ENCODE results near the gene TBX3. TPM values are rescaled to one million over a fixed set of nuclear protein-coding genes. Genes with fewer than 3 reads are reported as not detected.

TBX3 gene
- total RNA-seq, 5 donors from 2014 or later (not counting 1 experiment from before 2014, with no cell fraction given), result 0.26 to 0.44 (median 0.41) TPM; not detected in 2

DNA sequence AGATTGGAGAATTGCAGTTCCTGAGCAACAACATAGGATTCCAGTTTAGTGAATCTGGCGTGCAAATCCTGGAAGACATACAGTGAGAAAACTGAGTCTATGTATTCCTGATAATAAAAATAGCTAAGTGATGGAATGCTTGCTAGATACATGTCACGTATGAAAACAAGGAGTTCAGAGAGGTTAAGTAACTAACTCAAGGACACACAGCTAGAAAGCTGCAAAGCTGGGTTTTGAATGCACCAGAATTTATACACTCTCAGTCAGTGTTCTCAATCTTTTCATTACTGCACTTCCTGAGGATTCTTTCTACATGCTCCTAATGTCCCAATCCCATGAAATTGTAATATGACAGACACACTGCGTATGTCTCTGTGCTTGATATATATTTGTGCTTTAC is 35.3 kb downstream of the TBX3 start:
- H3K4me1 ChIP-seq (ENCODE audit: control insufficient read depth in 1 of 2, extremely low read depth in 1 of 2, insufficient read depth in 2 of 2, low read length in 2 of 2), result no peaks in the 10 kb centered on the region
- ATAC-seq (replicated peaks in 1 of 4) (no peak), DNase-seq (no peak)
- H3K9me3 Mint-ChIP-seq, result no peaks in the 10 kb centered on the region
- no peak overlapping the region for H3K27ac ChIP-seq (ENCODE audit: low read length)
- ChIA-PET CTCF (interaction anchor here in 1 of 2 donors (0.6 kb wide), 1 partner anchor 8 kb away, joined by 3 read pairs; no protein-coding TSS in a partner anchor), POLR2A (no interaction called here)
- H3K27me3 ChIP-seq (replicated peaks in 1 of 2; ENCODE audit: control insufficient read depth in 2 of 2, extremely low read depth in 1 of 2, insufficient read depth in 2 of 2, low read length in 1 of 2), result peaks cover 0 to 13% of the 10 kb centered on the region in 2 experiments
- H3K4me3 ChIP-seq (ENCODE audit: control insufficient read depth in 1 of 2, extremely low read depth in 1 of 2, low read length in 1 of 2), result no peak overlapping the region
- H3K36me3 ChIP-seq (ENCODE audit: control insufficient read depth in 2 of 2, extremely low read depth in 1 of 2, insufficient read depth in 1 of 2, low read length in 1 of 2), result no peaks in the 10 kb centered on the region
- no peaks in the 10 kb centered on the region for H3K4me1 Mint-ChIP-seq
- no peak overlapping the region for H3K27ac Mint-ChIP-seq
- peaks cover 12 to 13% of the 10 kb centered on the region in 2 donors for H3K27me3 Mint-ChIP-seq
- H3K4me3 Mint-ChIP-seq, result no peak overlapping the region
- H3K36me3 Mint-ChIP-seq, result no peaks in the 10 kb centered on the region
- no peaks in the 10 kb centered on the region for H3K9me3 ChIP-seq
- 71% methylated on average over 1 of the region's 3 CpGs for WGBS (ENCODE audit: insufficient coverage)

DNA sequence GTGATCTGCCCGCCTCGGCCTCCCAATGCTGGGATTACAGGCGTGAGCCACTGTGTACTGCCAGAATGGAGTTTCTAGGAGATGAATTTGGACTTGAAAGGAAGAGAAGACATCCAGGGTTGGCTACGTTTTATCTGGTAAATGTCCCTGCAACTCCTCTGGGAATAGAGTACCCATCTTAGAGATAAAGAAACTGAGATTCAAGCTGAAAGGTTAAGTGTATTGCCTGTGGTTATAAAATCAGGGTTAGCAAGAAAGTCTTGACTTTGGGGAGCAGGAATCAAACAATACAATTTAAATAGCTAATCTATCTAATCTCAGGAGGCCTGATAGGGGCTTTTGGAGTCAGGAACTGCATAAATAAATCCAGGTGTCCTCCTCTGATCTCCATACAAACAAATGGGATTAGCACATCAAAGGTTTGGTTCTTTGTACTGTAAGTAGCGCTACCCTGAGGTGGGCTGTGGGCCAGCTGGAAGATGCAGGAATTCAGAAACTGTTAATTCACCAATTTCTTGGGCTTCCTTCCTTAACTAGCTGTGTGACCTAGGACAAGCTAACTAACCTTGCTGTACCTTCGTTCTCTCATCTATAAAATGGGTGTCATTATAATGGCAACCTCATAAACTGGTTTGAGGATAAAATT is 45.1 kb downstream of the TBX3 start:
- Mint-ChIP-seq H3K27ac (no peak overlapping the region), H3K4me1 (no peaks in the 10 kb centered on the region), H3K4me3 (no peak overlapping the region), H3K27me3 (peaks cover 0 to 4% of the 10 kb centered on the region in 2 donors), H3K36me3 (no peaks in the 10 kb centered on the region), H3K9me3 (no peaks in the 10 kb centered on the region)
- H3K4me1 ChIP-seq (ENCODE audit: control insufficient read depth in 1 of 2, extremely low read depth in 1 of 2, insufficient read depth in 2 of 2, low read length in 2 of 2), result no peaks in the 10 kb centered on the region
- H3K9me3 ChIP-seq, result no peaks in the 10 kb centered on the region
- ATAC-seq (replicated peaks in 1 of 4) (no peak), DNase-seq (no peak)
- H3K4me3 ChIP-seq (ENCODE audit: control insufficient read depth in 1 of 2, extremely low read depth in 1 of 2, low read length in 1 of 2), result no peak overlapping the region
- H3K27ac ChIP-seq (ENCODE audit: low read length), result no peak overlapping the region
- CTCF ChIA-PET, result interaction anchor here in 1 of 2 donors (0.7 kb wide), 1 partner anchor 69 kb away, joined by 3 read pairs; no protein-coding TSS in a partner anchor
- no peaks in the 10 kb centered on the region for H3K36me3 ChIP-seq (ENCODE audit: control insufficient read depth in 2 of 2, extremely low read depth in 1 of 2, insufficient read depth in 1 of 2, low read length in 1 of 2)
- WGBS (ENCODE audit: insufficient coverage), result 70% methylated on average over 4 of the region's 6 CpGs
- H3K27me3 ChIP-seq (replicated peaks in 1 of 2; ENCODE audit: control insufficient read depth in 2 of 2, extremely low read depth in 1 of 2, insufficient read depth in 2 of 2, low read length in 1 of 2), result peaks cover 0 to 4% of the 10 kb centered on the region in 2 experiments
- POLR2A ChIA-PET, result no interaction called here

GRCh38 chr12:114636723-114637480 is 47.1 kb downstream of the TBX3 start:
- H3K9me3 Mint-ChIP-seq, result no peaks in the 10 kb centered on the region
- H3K4me3 Mint-ChIP-seq, result no peak overlapping the region
- peaks cover 0 to 4% of the 10 kb centered on the region in 2 donors for H3K27me3 Mint-ChIP-seq
- no peaks in the 10 kb centered on the region for H3K36me3 Mint-ChIP-seq
- CTCF ChIA-PET, result no interaction called here
- no peaks in the 10 kb centered on the region for H3K4me1 Mint-ChIP-seq
- no peaks in the 10 kb centered on the region for H3K36me3 ChIP-seq (ENCODE audit: control insufficient read depth in 2 of 2, extremely low read depth in 1 of 2, insufficient read depth in 1 of 2, low read length in 1 of 2)
- POLR2A ChIA-PET, result no interaction called here
- H3K4me1 ChIP-seq (ENCODE audit: control insufficient read depth in 1 of 2, extremely low read depth in 1 of 2, insufficient read depth in 2 of 2, low read length in 2 of 2), result no peaks in the 10 kb centered on the region
- WGBS (ENCODE audit: insufficient coverage), result 65% methylated on average over 9 of the region's 15 CpGs
- H3K4me3 ChIP-seq (ENCODE audit: control insufficient read depth in 1 of 2, extremely low read depth in 1 of 2, low read length in 1 of 2), result no peak overlapping the region
- H3K27ac Mint-ChIP-seq, result no peak overlapping the region
- no peak for ATAC-seq (replicated peaks in 1 of 4)
- H3K9me3 ChIP-seq, result no peaks in the 10 kb centered on the region
- H3K27me3 ChIP-seq (replicated peaks in 1 of 2; ENCODE audit: control insufficient read depth in 2 of 2, extremely low read depth in 1 of 2, insufficient read depth in 2 of 2, low read length in 1 of 2), result peaks cover 0 to 2% of the 10 kb centered on the region in 2 experiments
- H3K27ac ChIP-seq (ENCODE audit: low read length), result no peak overlapping the region
- DNase-seq, result no peak

DNA sequence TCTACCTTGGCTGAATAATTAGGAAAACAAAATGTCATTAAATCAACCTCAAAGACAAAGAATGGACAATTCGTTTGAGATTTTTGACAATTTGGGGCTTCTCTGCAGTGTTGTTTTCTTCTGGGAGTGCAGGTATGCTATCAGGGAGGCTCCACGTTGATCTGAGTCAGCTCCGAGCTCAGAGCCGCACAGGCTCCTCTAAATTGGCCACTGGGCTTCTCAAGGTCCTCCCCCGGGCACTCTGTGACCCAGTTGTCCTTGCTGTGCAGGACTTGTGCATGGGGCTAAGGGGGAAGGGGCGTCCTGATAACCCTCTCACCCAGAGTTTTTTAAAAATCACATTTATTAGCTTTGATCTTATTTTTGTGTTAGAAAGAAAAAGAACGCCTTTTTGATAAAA is 52.7 kb downstream of the TBX3 start:
- no peaks in the 10 kb centered on the region for H3K4me1 ChIP-seq (ENCODE audit: control insufficient read depth in 1 of 2, extremely low read depth in 1 of 2, insufficient read depth in 2 of 2, low read length in 2 of 2)
- H3K9me3 Mint-ChIP-seq, result no peaks in the 10 kb centered on the region
- peaks cover 2 to 6% of the 10 kb centered on the region in 2 experiments for H3K27me3 ChIP-seq (replicated peaks in 1 of 2; ENCODE audit: control insufficient read depth in 2 of 2, extremely low read depth in 1 of 2, insufficient read depth in 2 of 2, low read length in 1 of 2)
- no peak overlapping the region for H3K27ac ChIP-seq (ENCODE audit: low read length)
- H3K27ac Mint-ChIP-seq, result no peak overlapping the region
- ATAC-seq (replicated peaks in 1 of 4) (no peak), DNase-seq (no peak)
- WGBS (ENCODE audit: insufficient coverage), result 48% methylated on average over 4 of the region's 7 CpGs
- H3K27me3 Mint-ChIP-seq, result peaks cover 0 to 7% of the 10 kb centered on the region in 2 donors
- H3K9me3 ChIP-seq, result no peaks in the 10 kb centered on the region
- CTCF ChIA-PET, result no interaction called here
- no peak overlapping the region for H3K4me3 ChIP-seq (ENCODE audit: control insufficient read depth in 1 of 2, extremely low read depth in 1 of 2, low read length in 1 of 2)
- no peaks in the 10 kb centered on the region for H3K4me1 Mint-ChIP-seq
- no peak overlapping the region for H3K4me3 Mint-ChIP-seq
- POLR2A ChIA-PET, result no interaction called here
- no peaks in the 10 kb centered on the region for H3K36me3 Mint-ChIP-seq
- H3K36me3 ChIP-seq (ENCODE audit: control insufficient read depth in 2 of 2, extremely low read depth in 1 of 2, insufficient read depth in 1 of 2, low read length in 1 of 2), result no peaks in the 10 kb centered on the region

- Histone ChIP-seq H3K4me3 (ENCODE audit: control insufficient read depth in 1 of 2, extremely low read depth in 1 of 2, low read length in 1 of 2) (no peak overlapping the region), H3K27me3 (replicated peaks in 1 of 2; ENCODE audit: control insufficient read depth in 2 of 2, extremely low read depth in 1 of 2, insufficient read depth in 2 of 2, low read length in 1 of 2) (peaks cover 2 to 4% of the 10 kb centered on the region in 2 experiments), H3K4me1 (ENCODE audit: control insufficient read depth in 1 of 2, extremely low read depth in 1 of 2, insufficient read depth in 2 of 2, low read length in 2 of 2) (no peaks in the 10 kb centered on the region), H3K36me3 (ENCODE audit: control insufficient read depth in 2 of 2, extremely low read depth in 1 of 2, insufficient read depth in 1 of 2, low read length in 1 of 2) (no peaks in the 10 kb centered on the region), H3K27ac (ENCODE audit: low read length) (no peak overlapping the region), H3K9me3 (no peaks in the 10 kb centered on the region)
- H3K9me3 Mint-ChIP-seq, result no peaks in the 10 kb centered on the region
- H3K36me3 Mint-ChIP-seq, result no peaks in the 10 kb centered on the region
- H3K27ac Mint-ChIP-seq, result no peak overlapping the region
- DNase-seq (no peak), ATAC-seq (replicated peaks in 1 of 4) (no peak)
- POLR2A ChIA-PET, result no interaction called here
- CTCF ChIA-PET, result no interaction called here
- WGBS (ENCODE audit: insufficient coverage), result no CpG with 5 or more reads among the region's 5 CpGs
- H3K4me3 Mint-ChIP-seq, result no peak overlapping the region
- peaks cover 0 to 7% of the 10 kb centered on the region in 2 donors for H3K27me3 Mint-ChIP-seq
- no peaks in the 10 kb centered on the region for H3K4me1 Mint-ChIP-seq
Measured at GRCh38 chr12:114628199-114628598, 55.8 kb downstream of the TBX3 start.

- H3K4me1 Mint-ChIP-seq, result no peaks in the 10 kb centered on the region
- CTCF ChIA-PET, result no interaction called here
Measured at GRCh38 chr12:114627393-114627792, 56.6 kb downstream of the TBX3 start.

More at GRCh38 chr12:114627393-114627792, 56.6 kb downstream of the TBX3 start:
- H3K9me3 Mint-ChIP-seq, result no peaks in the 10 kb centered on the region
- Histone ChIP-seq H3K27me3 (replicated peaks in 1 of 2; ENCODE audit: control insufficient read depth in 2 of 2, extremely low read depth in 1 of 2, insufficient read depth in 2 of 2, low read length in 1 of 2) (peaks cover 2 to 4% of the 10 kb centered on the region in 2 experiments), H3K36me3 (ENCODE audit: control insufficient read depth in 2 of 2, extremely low read depth in 1 of 2, insufficient read depth in 1 of 2, low read length in 1 of 2) (no peaks in the 10 kb centered on the region), H3K4me3 (ENCODE audit: control insufficient read depth in 1 of 2, extremely low read depth in 1 of 2, low read length in 1 of 2) (no peak overlapping the region), H3K9me3 (no peaks in the 10 kb centered on the region), H3K27ac (ENCODE audit: low read length) (no peak overlapping the region), H3K4me1 (ENCODE audit: control insufficient read depth in 1 of 2, extremely low read depth in 1 of 2, insufficient read depth in 2 of 2, low read length in 2 of 2) (no peaks in the 10 kb centered on the region)
- peaks cover 0 to 7% of the 10 kb centered on the region in 2 donors for H3K27me3 Mint-ChIP-seq
- no peaks in the 10 kb centered on the region for H3K36me3 Mint-ChIP-seq
- H3K4me3 Mint-ChIP-seq, result no peak overlapping the region
- no peak for DNase-seq
- POLR2A ChIA-PET, result no interaction called here
- H3K27ac Mint-ChIP-seq, result no peak overlapping the region
- ATAC-seq (replicated peaks in 1 of 4), result no peak

All from T-cell (primary cell).